Stimulated activated CD4-positive, alpha-beta T cell treated with anti-CD3 and anti-CD28 coated beads, TNF-alpha, amount 100 ng/mL, for 48 hours (primary cell): ENCODE measurements around the gene ST6GAL1.
"Not testable (repeated sequence)": the region's sequence is repeated elsewhere in the genome, so short reads cannot be mapped to it uniquely, and the experiment has no call there.

Experiments
- DNase-seq, 3 donors: peaks; one replicate each; pipeline ENCODE4 v3.0.0-alpha.2; 2020; ENCODE audit warnings: low read depth in 3 of 3

Gene ST6GAL1

GRCh38 chr3:187046033-187046432 is 115.7 kb downstream of the ST6GAL1 start:
- DNase-seq: no peak

- DNase-seq: no peak
Measured at GRCh38 chr3:187049462-187050101, 119.3 kb downstream of the ST6GAL1 start.

GRCh38 chr3:187051066-187051465 is 120.7 kb downstream of the ST6GAL1 start:
- DNase-seq: no peak

- DNase-seq: no peak
Measured at GRCh38 chr3:187051724-187052366, 121.5 kb downstream of the ST6GAL1 start.

GRCh38 chr3:187052427-187052826 is 122.1 kb downstream of the ST6GAL1 start:
- not testable (repeated sequence) for DNase-seq

- not testable (repeated sequence) for DNase-seq
Measured at GRCh38 chr3:187054433-187054832, 124.1 kb downstream of the ST6GAL1 start.

GRCh38 chr3:187057803-187058202 is 127.5 kb downstream of the ST6GAL1 start:
- DNase-seq: not testable (repeated sequence)

- no peak for DNase-seq
Measured at GRCh38 chr3:187061748-187062147, 131.4 kb downstream of the ST6GAL1 start.

GRCh38 chr3:187062526-187063177 is 132.3 kb downstream of the ST6GAL1 start:
- DNase-seq: no peak

GRCh38 chr3:187063286-187064121 is 133.2 kb downstream of the ST6GAL1 start:
- no peak for DNase-seq

GRCh38 chr3:187064210-187065115 is 134.1 kb downstream of the ST6GAL1 start:
- no peak for DNase-seq

GRCh38 chr3:187066228-187066995 is 136.1 kb downstream of the ST6GAL1 start:
- DNase-seq: peak in 1 of 3 donors; percentile 21

GRCh38 chr3:187068787-187069186 is 138.5 kb downstream of the ST6GAL1 start:
- no peak for DNase-seq

- no peak for DNase-seq
Measured at GRCh38 chr3:187069857-187070516, 139.7 kb downstream of the ST6GAL1 start.

GRCh38 chr3:187072102-187072501 is 141.8 kb downstream of the ST6GAL1 start:
- DNase-seq: no peak

- no peak for DNase-seq
Measured at GRCh38 chr3:187072511-187072910, 142.2 kb downstream of the ST6GAL1 start.

- no peak for DNase-seq
Measured at GRCh38 chr3:187073581-187074098, 143.3 kb downstream of the ST6GAL1 start.

GRCh38 chr3:187074846-187075245 is 144.5 kb downstream of the ST6GAL1 start:
- DNase-seq: no peak

GRCh38 chr3:187076297-187076696 is 146.0 kb downstream of the ST6GAL1 start:
- no peak for DNase-seq
